ENCODE results near the gene PBX1. TPM values are rescaled to one million over a fixed set of nuclear protein-coding genes. Genes with fewer than 3 reads are reported as not detected.

PBX1 gene
- total and polyA plus RNA-seq, 2 of the 4 experiments (the other 2 are of a cell fraction) = 13.9 to 17.9 TPM

DNA sequence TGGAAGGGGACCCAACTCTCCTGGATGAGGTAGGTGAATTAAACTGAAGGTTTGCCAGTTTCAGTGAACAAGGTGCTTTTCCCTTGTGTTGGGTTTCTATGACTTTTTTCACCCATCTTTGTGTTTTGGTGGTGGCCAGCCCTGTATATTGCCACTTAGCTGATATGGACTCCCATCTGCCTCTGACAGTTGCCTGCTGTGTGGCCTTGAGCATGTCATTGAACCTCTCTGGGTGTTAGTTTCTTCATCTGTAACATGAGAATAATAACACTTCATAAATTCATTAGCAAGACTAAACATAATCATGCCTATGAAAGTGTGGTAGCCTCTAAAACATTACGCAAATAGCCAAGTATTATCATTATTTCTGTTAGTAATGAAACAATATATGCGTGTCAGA lies 141.7 kb downstream of the PBX1 start:
- Histone ChIP-seq H3K36me3 (ENCODE audit: control insufficient read depth, insufficient read depth, low read length) (no peaks in the 10 kb centered on the region), H3K14ac (replicated peaks; ENCODE audit: low read depth, low read length) (no peak overlapping the region), H4K8ac (ENCODE audit: low read depth in 2 of 2, low read length in 2 of 2) (no peak overlapping the region), H2BK15ac (ENCODE audit: low read depth, low read length) (peak overlapping the region; percentile 69; the same call in 2 of the 3 replicates), H2BK120ac (ENCODE audit: low read depth, low read length) (no peak overlapping the region; the same call in 1 of the 2 replicates), H4K20me1 (ENCODE audit: insufficient read depth, low read length) (no peaks in the 10 kb centered on the region), H4K91ac (ENCODE audit: insufficient read depth, low read depth, low read length) (no peak overlapping the region), H3K4me1 (ENCODE audit: control insufficient read depth, insufficient read depth, low read length) (peaks cover 8% of the 10 kb centered on the region), H2BK20ac (ENCODE audit: low read depth, low read length) (no peak overlapping the region), H3K27me3 (ENCODE audit: control insufficient read depth, insufficient read depth, low read length) (no peaks in the 10 kb centered on the region), H3K27ac (ENCODE audit: insufficient read depth, low read length) (no peak overlapping the region), H3K23ac (ENCODE audit: low read depth, low read length) (no peak overlapping the region), H3K9me3 (ENCODE audit: control insufficient read depth, insufficient read depth, low read length) (no peaks in the 10 kb centered on the region), H3K79me1 (ENCODE audit: low read depth in 1 of 2, low read length in 2 of 2) (peaks cover 4 to 12% of the 10 kb centered on the region in 2 experiments; a peak in 2 of 4 replicates), H3K56ac (ENCODE audit: extremely low read depth, insufficient read depth, low read length) (no peak overlapping the region), H4K5ac (ENCODE audit: low read depth, low read length) (no peak overlapping the region), H3K4me3 (ENCODE audit: insufficient read depth, low read depth, low read length) (no peak overlapping the region), H2BK5ac (ENCODE audit: low read depth, low read length, poor library complexity, severe bottlenecking) (no peak overlapping the region), H3K9me1 (ENCODE audit: insufficient read depth, low read length) (peaks cover 9% of the 10 kb centered on the region; the same call in 1 of the 2 replicates), H3K18ac (ENCODE audit: low read depth, low read length) (no peak overlapping the region), H2AK9ac (replicated peaks; ENCODE audit: low read depth, low read length, poor library complexity) (no peak overlapping the region), H2AK5ac (ENCODE audit: low read depth, low read length) (no peak overlapping the region), H2AFZ (replicated peaks; ENCODE audit: low read length, poor library complexity) (no peak overlapping the region), H3K9ac (ENCODE audit: low read depth, low read length) (no peak overlapping the region), H3K4me2 (ENCODE audit: low read depth, low read length) (no peak overlapping the region), H3K4ac (ENCODE audit: low read depth, low read length) (no peak overlapping the region; the same call in 1 of the 2 replicates)
- ATAC-seq (ENCODE audit: low read depth) (no peak), DNase-seq (no peak)
- no CpG with 5 or more reads among the region's 2 CpGs for WGBS, 2 experiments (ENCODE audit: extremely low coverage in 2 of 2, insufficient read length in 1 of 2)
- CTCF ChIA-PET = no interaction called here
- in situ Hi-C loops (cut with MboI; ENCODE audit: low sequenced_read_pairs) (no loop called here), dilution Hi-C loops (cut with HindIII; ENCODE audit: low sequenced_read_pairs, unreplicated experiment) (no loop called here), intact Hi-C loops (cut with micrococcal nuclease) (no loop called here)
- TF ChIP-seq MXI1 (IDR thresholded peaks at IDR 0.05; ENCODE audit: borderline replicate concordance, low read depth, low read length) (no peak), MAZ (IDR thresholded peaks at IDR 0.05; ENCODE audit: borderline replicate concordance, low read depth, low read length) (no peak), FOS (IDR thresholded peaks at IDR 0.05; ENCODE audit: low read depth, low read length) (no peak), RAD21 (IDR thresholded peaks at IDR 0.05; ENCODE audit: low read length) (no peak), CHD1 (IDR thresholded peaks at IDR 0.05; ENCODE audit: low read depth, low read length) (no peak), POLR2A (IDR thresholded peaks at IDR 0.05; ENCODE audit: low read depth, low read length) (no peak), CEBPB (IDR thresholded peaks at IDR 0.05; ENCODE audit: low read depth, low read length) (no peak), MAFK (IDR thresholded peaks at IDR 0.05; ENCODE audit: low read depth, low read length) (no peak), RFX5 (IDR thresholded peaks at IDR 0.05; ENCODE audit: low read depth, low read length) (no peak), RCOR1 (IDR thresholded peaks at IDR 0.05; ENCODE audit: insufficient replicate concordance, low read length) (no peak)
- TF ChIP-seq, protein P1, sequence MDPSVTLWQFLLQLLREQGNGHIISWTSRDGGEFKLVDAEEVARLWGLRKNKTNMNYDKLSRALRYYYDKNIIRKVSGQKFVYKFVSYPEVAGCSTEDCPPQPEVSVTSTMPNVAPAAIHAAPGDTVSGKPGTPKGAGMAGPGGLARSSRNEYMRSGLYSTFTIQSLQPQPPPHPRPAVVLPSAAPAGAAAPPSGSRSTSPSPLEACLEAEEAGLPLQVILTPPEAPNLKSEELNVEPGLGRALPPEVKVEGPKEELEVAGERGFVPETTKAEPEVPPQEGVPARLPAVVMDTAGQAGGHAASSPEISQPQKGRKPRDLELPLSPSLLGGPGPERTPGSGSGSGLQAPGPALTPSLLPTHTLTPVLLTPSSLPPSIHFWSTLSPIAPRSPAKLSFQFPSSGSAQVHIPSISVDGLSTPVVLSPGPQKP (IDR thresholded peaks at IDR 0.05; ENCODE audit: borderline replicate concordance, low read depth, low read length) = no peak
- POLR2A ChIA-PET (ENCODE audit: unreplicated experiment) = no interaction called here
- no TSS peak for BruUV-seq (replicated peaks)
